ENCODE measurements around the gene KCTD6. TPM values are rescaled to one million over a fixed set of nuclear protein-coding genes. Genes with fewer than 3 reads are reported as not detected.

The KCTD6 gene
- total RNA-seq, 1 experiment from 2014 or later: 12.0 TPM

DNA sequence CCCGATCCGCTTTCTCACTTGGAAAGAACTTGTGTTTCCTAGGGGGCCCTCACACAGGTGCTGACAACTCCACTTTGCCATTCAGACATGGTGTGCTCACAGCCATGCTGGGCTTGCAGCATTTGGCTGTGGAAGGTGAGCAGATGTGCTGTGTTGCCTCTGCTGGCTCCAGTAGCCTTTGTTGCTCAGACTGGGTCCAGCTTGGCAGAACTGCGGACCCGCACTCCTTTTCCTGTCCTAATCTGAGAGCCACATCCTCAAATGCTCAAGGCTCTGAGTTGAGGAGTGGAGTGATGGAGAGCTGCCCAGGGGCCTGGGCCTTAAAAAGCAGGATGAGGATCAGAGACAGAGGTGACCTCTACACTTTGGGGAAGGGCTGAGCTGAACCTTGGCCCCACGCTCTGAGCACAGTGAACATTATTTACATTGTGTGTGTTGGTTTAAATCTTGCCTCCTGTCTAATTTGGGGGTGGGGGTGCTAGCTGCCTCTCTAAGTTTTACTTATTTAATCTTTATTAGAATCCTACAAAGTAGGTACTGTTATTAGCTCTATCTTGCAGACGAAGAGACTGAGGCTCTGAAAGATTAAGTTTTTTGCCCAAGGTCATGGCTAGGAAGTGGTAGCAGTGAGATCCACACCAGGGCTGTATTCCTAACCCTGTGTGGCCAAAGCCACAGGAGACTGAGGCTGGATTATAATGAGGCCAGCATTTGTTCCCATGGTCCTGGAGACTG, 27.9 kb downstream of the KCTD6 start:
- no peak for DNase-seq (ENCODE audit: low read depth, low spot score)
- Histone ChIP-seq H3K9me3 (ENCODE audit: control insufficient read depth in 1 of 2, insufficient read depth in 1 of 2, low read depth in 1 of 2, low read length in 2 of 2) (no peaks in the 10 kb centered on the region), H3K9me2 (ENCODE audit: insufficient read depth) (no peaks in the 10 kb centered on the region), H4K20me1 (ENCODE audit: insufficient read depth) (no peaks in the 10 kb centered on the region), H2AFZ (ENCODE audit: low read depth, low read length, poor library complexity, severe bottlenecking) (no peak overlapping the region), H3K36me3 (ENCODE audit: control insufficient read depth in 1 of 2, insufficient read depth in 2 of 2, low read length in 2 of 2) (no peaks in the 10 kb centered on the region), H3K9ac (ENCODE audit: low read length) (no peak overlapping the region), H3K4me2 (ENCODE audit: low read length) (no peak overlapping the region), H3K79me2 (ENCODE audit: insufficient read depth, low read length) (no peaks in the 10 kb centered on the region), H3K27ac (ENCODE audit: low read depth, low read length) (no peak overlapping the region), H3K4me3 (replicated peaks in 1 of 2; ENCODE audit: low read depth in 1 of 2, low read length in 2 of 2) (no peak overlapping the region), H3K27me3 (ENCODE audit: insufficient read depth, low read length) (no peaks in the 10 kb centered on the region), H3K4me1 (ENCODE audit: control insufficient read depth in 1 of 2, insufficient read depth in 2 of 2, low read length in 2 of 2) (no peaks in the 10 kb centered on the region)
- ChIA-PET POLR2A (no interaction called here), RAD21 (ENCODE audit: low non-redundant PET in 1 of 2, low total read pairs in 2 of 2, uncharacterized antibody in 2 of 2, unreplicated experiment in 2 of 2) (no interaction called here), CTCF (no interaction called here)
- TF ChIP-seq EZH2phosphoT487 (IDR thresholded peaks at IDR 0.05; ENCODE audit: borderline replicate concordance) (no peak), CBX3 (IDR thresholded peaks at IDR 0.05; ENCODE audit: low read depth) (no peak), CEBPB (IDR thresholded peaks at IDR 0.05; ENCODE audit: low read depth) (no peak), TCF7L2 (IDR thresholded peaks at IDR 0.05; ENCODE audit: borderline replicate concordance, extremely low read depth, insufficient read depth, insufficient read length) (no peak), EZH2 (IDR thresholded peaks at IDR 0.05) (no peak), ELF1 (IDR thresholded peaks at IDR 0.05; ENCODE audit: borderline replicate concordance, low read depth) (no peak), SRF (IDR thresholded peaks at IDR 0.05; ENCODE audit: low read depth) (no peak), JUND (IDR thresholded peaks at IDR 0.05) (no peak), RAD21 (IDR thresholded peaks at IDR 0.05; ENCODE audit: low read depth) (no peak), ZFX (IDR thresholded peaks at IDR 0.05) (no peak), ZNF274 (IDR thresholded peaks at IDR 0.05; ENCODE audit: low read depth, low read length) (no peak), SP1 (IDR thresholded peaks at IDR 0.05; ENCODE audit: low read depth) (no peak)
- TF ChIP-seq, protein P1, sequence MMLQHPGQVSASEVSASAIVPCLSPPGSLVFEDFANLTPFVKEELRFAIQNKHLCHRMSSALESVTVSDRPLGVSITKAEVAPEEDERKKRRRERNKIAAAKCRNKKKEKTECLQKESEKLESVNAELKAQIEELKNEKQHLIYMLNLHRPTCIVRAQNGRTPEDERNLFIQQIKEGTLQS (IDR thresholded peaks at IDR 0.05): no peak
- TF ChIP-seq, protein P2, sequence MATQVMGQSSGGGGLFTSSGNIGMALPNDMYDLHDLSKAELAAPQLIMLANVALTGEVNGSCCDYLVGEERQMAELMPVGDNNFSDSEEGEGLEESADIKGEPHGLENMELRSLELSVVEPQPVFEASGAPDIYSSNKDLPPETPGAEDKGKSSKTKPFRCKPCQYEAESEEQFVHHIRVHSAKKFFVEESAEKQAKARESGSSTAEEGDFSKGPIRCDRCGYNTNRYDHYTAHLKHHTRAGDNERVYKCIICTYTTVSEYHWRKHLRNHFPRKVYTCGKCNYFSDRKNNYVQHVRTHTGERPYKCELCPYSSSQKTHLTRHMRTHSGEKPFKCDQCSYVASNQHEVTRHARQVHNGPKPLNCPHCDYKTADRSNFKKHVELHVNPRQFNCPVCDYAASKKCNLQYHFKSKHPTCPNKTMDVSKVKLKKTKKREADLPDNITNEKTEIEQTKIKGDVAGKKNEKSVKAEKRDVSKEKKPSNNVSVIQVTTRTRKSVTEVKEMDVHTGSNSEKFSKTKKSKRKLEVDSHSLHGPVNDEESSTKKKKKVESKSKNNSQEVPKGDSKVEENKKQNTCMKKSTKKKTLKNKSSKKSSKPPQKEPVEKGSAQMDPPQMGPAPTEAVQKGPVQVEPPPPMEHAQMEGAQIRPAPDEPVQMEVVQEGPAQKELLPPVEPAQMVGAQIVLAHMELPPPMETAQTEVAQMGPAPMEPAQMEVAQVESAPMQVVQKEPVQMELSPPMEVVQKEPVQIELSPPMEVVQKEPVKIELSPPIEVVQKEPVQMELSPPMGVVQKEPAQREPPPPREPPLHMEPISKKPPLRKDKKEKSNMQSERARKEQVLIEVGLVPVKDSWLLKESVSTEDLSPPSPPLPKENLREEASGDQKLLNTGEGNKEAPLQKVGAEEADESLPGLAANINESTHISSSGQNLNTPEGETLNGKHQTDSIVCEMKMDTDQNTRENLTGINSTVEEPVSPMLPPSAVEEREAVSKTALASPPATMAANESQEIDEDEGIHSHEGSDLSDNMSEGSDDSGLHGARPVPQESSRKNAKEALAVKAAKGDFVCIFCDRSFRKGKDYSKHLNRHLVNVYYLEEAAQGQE (IDR thresholded peaks at IDR 0.05; ENCODE audit: low read depth): no peak
- no TSS peak for BruUV-seq (replicated peaks)
- no peak for ATAC-seq
- intact Hi-C loops (cut with micrococcal nuclease): no loop called here
